GM12872 (cell line): ENCODE results near the gene SMKR1.

Experiments
- CTCF ChIP-seq: IDR thresholded peaks from 3 replicates; pipeline ENCODE4 v1.5.1; 2011; ENCODE audit warnings: low read depth, mild to moderate bottlenecking, low read length, moderate library complexity; ENCODE audit not compliant: insufficient read depth

The SMKR1 gene

GRCh38 chr7:129502708-129503685 is 666 bp downstream of the SMKR1 start:
- no peak for TF ChIP-seq CTCF

GRCh38 chr7:129503725-129504124 is 1.4 kb downstream of the SMKR1 start:
- no peak for TF ChIP-seq CTCF

DNA sequence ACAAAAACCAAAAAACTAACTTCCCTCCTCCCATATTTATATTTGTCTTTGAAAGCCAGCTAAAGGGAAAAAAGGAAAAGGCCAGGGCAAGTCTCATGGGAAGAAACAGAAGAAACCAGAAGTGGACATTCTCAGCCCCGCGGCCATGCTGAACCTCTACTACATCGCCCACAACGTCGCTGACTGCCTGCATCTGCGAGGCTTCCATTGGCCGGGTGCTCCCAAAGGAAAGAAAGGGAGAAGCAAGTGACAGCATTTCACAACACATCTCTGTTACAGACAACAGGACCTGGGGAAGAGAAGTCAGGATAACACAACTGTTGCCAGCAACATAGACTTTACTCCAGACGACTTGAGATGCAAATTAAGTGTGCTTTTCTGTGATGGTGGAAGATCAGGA is 9.9 kb downstream of the SMKR1 start:
- TF ChIP-seq CTCF, result no peak

DNA sequence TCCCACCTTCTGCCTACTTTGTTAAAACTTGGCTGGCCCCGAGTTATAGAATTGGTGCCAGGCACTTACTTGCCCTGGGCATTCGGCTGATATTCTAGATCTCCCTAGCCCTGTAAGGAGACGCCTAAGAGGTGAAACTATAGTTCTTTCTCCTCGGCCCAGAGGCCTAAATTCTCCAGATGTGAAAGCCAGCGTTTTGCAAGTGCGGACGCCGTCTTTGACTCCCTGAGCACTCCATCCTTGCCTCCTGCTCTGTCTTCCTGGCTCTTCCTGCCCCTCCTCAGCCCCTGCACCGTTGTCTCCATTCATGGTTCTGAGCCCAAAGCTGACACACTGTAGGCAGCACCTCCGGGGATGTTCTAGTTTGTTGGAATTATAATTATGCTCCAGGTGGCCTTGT is 11.2 kb downstream of the SMKR1 start:
- no peak for TF ChIP-seq CTCF

GRCh38 chr7:129514683-129515082 is 12.4 kb downstream of the SMKR1 start:
- no peak for TF ChIP-seq CTCF

DNA sequence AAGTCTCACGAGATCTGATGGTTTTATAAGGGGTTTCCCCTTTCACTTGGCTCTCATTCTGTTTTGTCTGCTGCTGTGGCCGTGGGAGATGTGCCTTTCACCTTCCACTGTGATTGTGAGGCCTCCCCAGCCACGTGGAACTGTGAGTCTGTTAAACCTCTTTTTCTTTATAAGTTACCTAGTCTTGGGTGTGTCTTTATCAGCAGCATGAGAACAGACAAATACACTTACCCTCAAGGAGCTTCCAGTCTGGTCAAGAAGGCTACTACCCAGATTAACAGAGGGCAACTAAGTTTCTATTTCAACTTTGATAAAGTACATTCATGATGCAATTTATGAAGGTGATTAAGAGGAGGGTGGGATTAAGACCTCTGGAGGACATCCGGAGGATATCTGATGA is 13.1 kb downstream of the SMKR1 start:
- no peak for TF ChIP-seq CTCF

DNA sequence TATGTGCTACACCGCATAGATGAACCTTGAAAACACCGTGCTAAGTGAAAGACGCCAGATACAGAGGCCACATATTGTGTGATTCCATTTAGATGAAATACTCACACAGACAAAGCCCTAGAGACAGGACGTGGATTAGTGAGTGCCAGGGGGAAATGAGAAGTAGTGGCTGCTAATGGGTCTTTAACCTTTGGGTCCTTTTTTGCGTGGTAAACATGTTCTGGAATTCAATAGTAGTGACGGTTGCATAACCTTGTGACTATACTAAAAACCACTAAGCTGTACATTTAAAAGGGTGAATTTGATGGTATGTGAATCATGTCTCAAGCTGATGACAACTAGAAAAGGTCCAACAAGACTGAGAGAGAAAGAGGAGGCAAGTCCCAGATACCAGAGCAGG is 15.6 kb downstream of the SMKR1 start:
- no peak for TF ChIP-seq CTCF
